IMR-90 (cell line): Measurements from ENCODE around the gene PDE4B.

Source experiments
- FOS ChIP-seq: fragments of 150-350 bp; IDR thresholded peaks from 2 replicates; pipeline ENCODE4 v1.6.1; 2016; ENCODE audit warnings: low read depth, low read length
- POLR2A ChIP-seq: IDR thresholded peaks from 2 replicates; pipeline ENCODE4 v1.6.1; 2012; ENCODE audit warnings: mild to moderate bottlenecking, low read depth, low read length
- RAD21 ChIP-seq: IDR thresholded peaks from 2 replicates; pipeline ENCODE4 v1.6.1; 2012; ENCODE audit warnings: low read length, improper control_type of control experiment
- RFX5 ChIP-seq: IDR thresholded peaks from 2 replicates; pipeline ENCODE4 v1.8.0; 2012; ENCODE audit warnings: low read depth, mild to moderate bottlenecking, low read length, moderate library complexity
- SMC3 ChIP-seq: fragments of 150-350 bp; IDR thresholded peaks from 2 replicates; pipeline ENCODE4 v1.6.1; 2016; ENCODE audit warnings: low read depth, mild to moderate bottlenecking, antibody characterized with exemption, low read length, moderate library complexity
- TF ChIP-seq, protein P1 (sequence below): fragments of 150-350 bp; IDR thresholded peaks from 2 replicates; pipeline ENCODE4 v1.6.1; 2017; ENCODE audit warnings: mild to moderate bottlenecking, antibody characterized with exemption, low read length, low read depth
- TF ChIP-seq, protein P2 (sequence below): conservative IDR thresholded peaks from 2 replicates; pipeline ENCODE4 v1.5.1; 2012; ENCODE audit warnings: mild to moderate bottlenecking, low read depth, low read length, improper control_type of control experiment
- TF ChIP-seq, protein P3 (sequence below): fragments of 150-350 bp; IDR thresholded peaks from 2 replicates; pipeline ENCODE4 v1.6.1; 2016; ENCODE audit warnings: low read depth, mild to moderate bottlenecking, low read length, moderate library complexity, borderline replicate concordance

DNA sequence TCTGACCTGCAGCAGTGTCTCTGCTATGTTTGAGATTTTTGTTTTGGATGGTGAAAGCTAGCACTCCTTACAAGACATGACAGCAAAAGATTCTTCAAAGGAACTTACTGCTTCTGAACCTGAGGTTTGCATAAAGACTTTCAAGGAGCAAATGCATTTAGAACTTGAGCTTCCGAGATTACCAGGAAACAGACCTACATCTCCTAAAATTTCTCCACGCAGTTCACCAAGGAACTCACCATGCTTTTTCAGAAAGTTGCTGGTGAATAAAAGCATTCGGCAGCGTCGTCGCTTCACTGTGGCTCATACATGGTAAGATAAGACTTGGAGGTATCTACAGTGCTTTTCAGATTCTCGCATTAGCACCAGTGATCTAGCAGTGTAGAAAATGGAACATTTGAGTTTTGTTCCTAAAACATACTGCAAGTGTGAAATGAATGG, 200.2 kb downstream of the PDE4B start:
- no peak for TF ChIP-seq FOS
- TF ChIP-seq POLR2A = no peak
- TF ChIP-seq, protein P1, sequence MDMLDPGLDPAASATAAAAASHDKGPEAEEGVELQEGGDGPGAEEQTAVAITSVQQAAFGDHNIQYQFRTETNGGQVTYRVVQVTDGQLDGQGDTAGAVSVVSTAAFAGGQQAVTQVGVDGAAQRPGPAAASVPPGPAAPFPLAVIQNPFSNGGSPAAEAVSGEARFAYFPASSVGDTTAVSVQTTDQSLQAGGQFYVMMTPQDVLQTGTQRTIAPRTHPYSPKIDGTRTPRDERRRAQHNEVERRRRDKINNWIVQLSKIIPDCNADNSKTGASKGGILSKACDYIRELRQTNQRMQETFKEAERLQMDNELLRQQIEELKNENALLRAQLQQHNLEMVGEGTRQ = no peak
- TF ChIP-seq, protein P2, sequence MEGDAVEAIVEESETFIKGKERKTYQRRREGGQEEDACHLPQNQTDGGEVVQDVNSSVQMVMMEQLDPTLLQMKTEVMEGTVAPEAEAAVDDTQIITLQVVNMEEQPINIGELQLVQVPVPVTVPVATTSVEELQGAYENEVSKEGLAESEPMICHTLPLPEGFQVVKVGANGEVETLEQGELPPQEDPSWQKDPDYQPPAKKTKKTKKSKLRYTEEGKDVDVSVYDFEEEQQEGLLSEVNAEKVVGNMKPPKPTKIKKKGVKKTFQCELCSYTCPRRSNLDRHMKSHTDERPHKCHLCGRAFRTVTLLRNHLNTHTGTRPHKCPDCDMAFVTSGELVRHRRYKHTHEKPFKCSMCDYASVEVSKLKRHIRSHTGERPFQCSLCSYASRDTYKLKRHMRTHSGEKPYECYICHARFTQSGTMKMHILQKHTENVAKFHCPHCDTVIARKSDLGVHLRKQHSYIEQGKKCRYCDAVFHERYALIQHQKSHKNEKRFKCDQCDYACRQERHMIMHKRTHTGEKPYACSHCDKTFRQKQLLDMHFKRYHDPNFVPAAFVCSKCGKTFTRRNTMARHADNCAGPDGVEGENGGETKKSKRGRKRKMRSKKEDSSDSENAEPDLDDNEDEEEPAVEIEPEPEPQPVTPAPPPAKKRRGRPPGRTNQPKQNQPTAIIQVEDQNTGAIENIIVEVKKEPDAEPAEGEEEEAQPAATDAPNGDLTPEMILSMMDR = no peak
- no peak for TF ChIP-seq RFX5
- TF ChIP-seq RAD21 = no peak
- TF ChIP-seq SMC3 = no peak
- TF ChIP-seq, protein P3, sequence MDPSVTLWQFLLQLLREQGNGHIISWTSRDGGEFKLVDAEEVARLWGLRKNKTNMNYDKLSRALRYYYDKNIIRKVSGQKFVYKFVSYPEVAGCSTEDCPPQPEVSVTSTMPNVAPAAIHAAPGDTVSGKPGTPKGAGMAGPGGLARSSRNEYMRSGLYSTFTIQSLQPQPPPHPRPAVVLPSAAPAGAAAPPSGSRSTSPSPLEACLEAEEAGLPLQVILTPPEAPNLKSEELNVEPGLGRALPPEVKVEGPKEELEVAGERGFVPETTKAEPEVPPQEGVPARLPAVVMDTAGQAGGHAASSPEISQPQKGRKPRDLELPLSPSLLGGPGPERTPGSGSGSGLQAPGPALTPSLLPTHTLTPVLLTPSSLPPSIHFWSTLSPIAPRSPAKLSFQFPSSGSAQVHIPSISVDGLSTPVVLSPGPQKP = no peak
